ENCODE results near the gene PLCL2.

GRCh38 chr3:16916840-16917239 lies 32.1 kb downstream of the PLCL2 start:
- TF ChIP-seq EP300 (IDR thresholded peaks at IDR 0.05) (no peak), CTCF (IDR thresholded peaks at IDR 0.05) (no peak), POLR2A (IDR thresholded peaks at IDR 0.05; ENCODE audit: low read depth) (no peak), POLR2AphosphoS5 (IDR thresholded peaks at IDR 0.05) (no peak)

All from esophagus muscularis mucosa (tissue), 4 donors.